ENCODE measurements around the gene TEN1. TPM values are rescaled to one million over a fixed set of nuclear protein-coding genes. Genes with fewer than 3 reads are reported as not detected.
A peak's percentile ranks its signal among the peaks of the same experiment; 100 is the strongest.

TEN1 gene
- total and polyA plus RNA-seq, 8 donors, result 19.3 to 32.2 (median 27.5) TPM

DNA sequence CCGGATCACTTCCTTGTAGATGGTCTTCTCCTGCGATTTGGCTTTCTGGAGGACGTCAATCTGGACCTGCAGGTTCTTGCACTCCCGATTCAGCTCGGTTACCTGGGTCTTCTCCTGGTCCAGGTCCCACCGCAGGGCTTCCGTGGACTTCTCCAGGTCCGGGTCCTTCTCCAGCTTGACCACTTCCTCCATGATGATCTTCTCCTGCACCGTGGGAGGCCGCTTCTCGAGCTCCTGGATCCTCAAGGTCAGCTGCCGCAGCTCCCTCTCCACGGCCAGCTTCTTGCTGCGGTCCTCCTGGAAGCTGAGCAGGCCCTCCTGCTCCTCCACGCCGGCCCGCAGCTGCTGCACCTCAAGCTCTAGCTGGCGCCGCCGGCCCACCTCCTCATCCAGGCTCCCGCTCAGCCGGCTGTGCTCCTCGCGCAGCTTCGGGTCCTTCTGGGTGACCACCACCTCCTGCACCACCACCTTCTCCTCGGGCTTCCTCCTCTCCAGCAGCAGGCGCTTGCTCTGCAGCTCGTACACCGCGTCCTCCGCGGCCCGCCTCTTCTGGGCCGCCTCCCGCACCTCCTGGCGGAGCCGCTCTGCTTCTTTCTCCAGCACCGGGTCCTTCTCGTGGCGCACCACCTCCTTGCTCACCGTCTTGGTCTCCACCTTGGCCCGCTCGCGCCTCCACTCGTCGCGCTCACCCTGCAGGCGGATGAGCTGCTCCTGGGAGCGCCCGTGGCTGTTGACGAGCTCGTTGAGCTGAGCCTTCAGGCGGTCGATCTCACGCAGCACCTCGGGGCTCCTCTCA lies 29.8 kb downstream of the TEN1 start:
- peak in 1 of 4 donors; percentile 71 for DNase-seq
- Histone ChIP-seq H3K27ac (no peak overlapping the region), H3K9me3 (no peaks in the 10 kb centered on the region), H3K4me3 (no peak overlapping the region), H3K4me1 (peaks cover 0 to 4% of the 10 kb centered on the region in 2 donors), H3K27me3 (no peaks in the 10 kb centered on the region), H3K36me3 (peaks cover 0 to 43% of the 10 kb centered on the region in 2 donors)
- no peak for ATAC-seq
- TF ChIP-seq, protein P1, sequence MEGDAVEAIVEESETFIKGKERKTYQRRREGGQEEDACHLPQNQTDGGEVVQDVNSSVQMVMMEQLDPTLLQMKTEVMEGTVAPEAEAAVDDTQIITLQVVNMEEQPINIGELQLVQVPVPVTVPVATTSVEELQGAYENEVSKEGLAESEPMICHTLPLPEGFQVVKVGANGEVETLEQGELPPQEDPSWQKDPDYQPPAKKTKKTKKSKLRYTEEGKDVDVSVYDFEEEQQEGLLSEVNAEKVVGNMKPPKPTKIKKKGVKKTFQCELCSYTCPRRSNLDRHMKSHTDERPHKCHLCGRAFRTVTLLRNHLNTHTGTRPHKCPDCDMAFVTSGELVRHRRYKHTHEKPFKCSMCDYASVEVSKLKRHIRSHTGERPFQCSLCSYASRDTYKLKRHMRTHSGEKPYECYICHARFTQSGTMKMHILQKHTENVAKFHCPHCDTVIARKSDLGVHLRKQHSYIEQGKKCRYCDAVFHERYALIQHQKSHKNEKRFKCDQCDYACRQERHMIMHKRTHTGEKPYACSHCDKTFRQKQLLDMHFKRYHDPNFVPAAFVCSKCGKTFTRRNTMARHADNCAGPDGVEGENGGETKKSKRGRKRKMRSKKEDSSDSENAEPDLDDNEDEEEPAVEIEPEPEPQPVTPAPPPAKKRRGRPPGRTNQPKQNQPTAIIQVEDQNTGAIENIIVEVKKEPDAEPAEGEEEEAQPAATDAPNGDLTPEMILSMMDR (IDR thresholded peaks at IDR 0.05), result no peak
- intact Hi-C loops (cut with DNase I), result no loop called here

DNA sequence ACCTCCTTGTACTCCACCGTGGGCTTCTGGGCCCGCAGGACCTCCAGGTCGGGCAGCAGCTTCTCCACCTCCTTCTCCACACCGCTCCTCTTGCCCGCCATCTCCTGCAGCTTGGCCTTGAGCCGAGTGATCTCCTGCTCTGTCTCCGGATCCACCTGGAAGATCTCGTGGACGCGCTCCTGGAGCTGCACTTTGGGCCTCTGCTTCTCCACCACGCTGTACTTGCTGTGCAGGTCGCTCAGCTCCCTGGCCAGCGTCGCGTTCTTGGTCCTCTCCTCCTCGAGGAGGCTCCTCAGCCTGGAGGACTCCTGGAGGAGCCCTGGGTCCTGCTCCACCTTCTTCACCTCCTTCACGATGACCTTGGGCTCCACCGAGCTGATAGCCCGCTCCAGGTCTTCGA lies 30.4 kb downstream of the TEN1 start:
- H3K27ac ChIP-seq, result no peak overlapping the region
- TF ChIP-seq, protein P1 (IDR thresholded peaks at IDR 0.05), result no peak
- no peak overlapping the region for H3K4me3 ChIP-seq
- peaks cover 0 to 6% of the 10 kb centered on the region in 2 donors for H3K4me1 ChIP-seq
- no peaks in the 10 kb centered on the region for H3K9me3 ChIP-seq
- peaks cover 0 to 40% of the 10 kb centered on the region in 2 donors for H3K36me3 ChIP-seq
- H3K27me3 ChIP-seq, result no peaks in the 10 kb centered on the region
- ATAC-seq (no peak), DNase-seq (no peak)
- intact Hi-C loops (cut with DNase I), result no loop called here

DNA sequence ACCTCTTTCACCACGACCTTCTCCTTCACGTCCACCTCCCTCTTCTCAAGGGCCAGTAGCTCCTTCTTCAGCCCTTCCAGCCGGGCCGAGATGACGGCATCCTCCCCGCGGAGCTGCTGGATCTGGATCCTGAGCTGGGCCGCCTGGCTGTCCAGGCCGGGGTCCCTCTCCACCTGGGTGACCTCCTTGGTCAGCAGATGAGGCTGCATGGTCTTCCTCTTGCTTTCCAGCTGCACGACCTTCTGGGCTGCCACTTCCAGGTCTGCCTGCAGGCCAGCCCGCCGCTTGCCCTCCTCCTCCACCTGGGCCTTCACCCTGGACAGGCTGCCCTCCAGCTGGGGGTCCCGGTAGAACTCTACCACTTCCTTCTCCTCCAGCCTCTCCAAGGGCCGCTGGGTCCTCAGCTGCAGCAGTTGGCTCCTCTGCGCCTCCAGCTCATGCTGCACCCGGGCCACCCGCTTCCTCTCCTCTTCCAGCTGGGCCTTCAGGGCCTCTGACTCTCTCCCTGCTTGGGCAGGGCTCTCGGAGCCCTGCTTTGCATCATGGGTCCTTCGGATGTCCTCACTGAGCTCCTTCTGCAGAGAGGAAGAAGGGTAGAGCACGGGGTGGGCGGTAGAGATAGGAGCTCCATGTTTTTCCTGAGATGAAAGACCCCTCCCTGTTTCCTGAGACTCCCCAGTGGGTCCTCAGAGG lies 31.1 kb downstream of the TEN1 start:
- H3K27me3 ChIP-seq, result no peaks in the 10 kb centered on the region
- no peaks in the 10 kb centered on the region for H3K9me3 ChIP-seq
- intact Hi-C loops (cut with DNase I), result no loop called here
- TF ChIP-seq, protein P1 (IDR thresholded peaks at IDR 0.05), result no peak
- H3K27ac ChIP-seq, result no peak overlapping the region
- no peak for DNase-seq
- peaks cover 0 to 6% of the 10 kb centered on the region in 2 donors for H3K4me1 ChIP-seq
- H3K36me3 ChIP-seq, result peaks cover 0 to 39% of the 10 kb centered on the region in 2 donors
- no peak for ATAC-seq
- H3K4me3 ChIP-seq, result no peak overlapping the region

DNA sequence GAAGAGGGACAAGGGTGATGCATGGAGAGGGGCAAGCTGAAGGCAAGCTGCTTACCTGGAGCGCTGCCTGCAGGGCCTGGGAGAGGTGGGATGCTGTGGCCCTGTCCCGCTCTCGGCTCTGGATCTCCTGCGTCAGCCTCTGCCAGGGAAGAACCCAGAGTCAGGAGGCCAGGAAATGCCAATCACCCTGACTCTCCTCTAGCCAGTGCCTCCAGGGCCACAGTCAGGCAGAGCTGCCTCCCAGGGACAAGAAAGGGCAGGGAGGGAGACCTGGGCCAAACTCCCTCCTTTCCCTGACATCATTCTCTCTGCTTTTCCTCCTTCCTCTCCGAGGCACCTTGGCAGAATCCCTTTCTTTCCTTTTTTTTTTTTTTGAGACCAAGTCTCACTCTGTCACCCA lies 32.9 kb downstream of the TEN1 start:
- intact Hi-C loops (cut with DNase I), result no loop called here
- no peak overlapping the region for H3K27ac ChIP-seq
- peaks cover 0 to 32% of the 10 kb centered on the region in 2 donors for H3K36me3 ChIP-seq
- DNase-seq (no peak), ATAC-seq (no peak)
- no peaks in the 10 kb centered on the region for H3K27me3 ChIP-seq
- TF ChIP-seq, protein P1 (IDR thresholded peaks at IDR 0.05), result no peak
- H3K4me3 ChIP-seq, result no peak overlapping the region
- H3K9me3 ChIP-seq, result no peaks in the 10 kb centered on the region
- H3K4me1 ChIP-seq, result peaks cover 0 to 3% of the 10 kb centered on the region in 2 donors

DNA sequence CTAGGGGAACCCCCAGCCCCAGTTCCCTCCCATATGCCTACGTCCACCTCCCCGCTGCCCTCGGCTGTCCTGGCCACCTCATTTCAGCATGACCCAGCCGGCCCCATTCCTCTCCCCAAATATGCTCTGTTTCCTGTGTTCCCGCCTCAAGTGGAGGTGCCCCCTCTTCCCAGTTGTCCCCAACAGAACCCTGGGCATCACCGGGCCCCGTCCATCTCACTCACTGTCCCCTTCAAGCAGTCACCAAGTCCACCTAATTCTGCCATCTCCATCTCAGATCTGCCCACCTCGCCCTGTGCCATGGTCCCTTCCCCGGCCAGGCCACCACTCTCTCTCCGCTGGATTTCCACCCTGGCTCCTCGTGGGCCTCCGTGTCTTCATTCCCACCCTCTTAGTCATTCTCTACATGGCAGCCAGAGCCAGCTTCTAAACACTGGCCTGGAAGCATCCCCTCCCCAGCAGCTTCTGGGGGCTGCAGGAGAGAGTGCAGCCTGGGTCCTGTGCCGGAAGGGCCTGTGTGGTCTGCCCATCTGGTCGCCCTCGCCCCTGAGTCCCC lies 34.4 kb downstream of the TEN1 start:
- DNase-seq (no peak), ATAC-seq (no peak)
- H3K27me3 ChIP-seq, result no peaks in the 10 kb centered on the region
- H3K9me3 ChIP-seq, result no peaks in the 10 kb centered on the region
- TF ChIP-seq, protein P1 (IDR thresholded peaks at IDR 0.05), result no peak
- H3K36me3 ChIP-seq, result peaks cover 0 to 30% of the 10 kb centered on the region in 2 donors
- no peak overlapping the region for H3K4me3 ChIP-seq
- H3K4me1 ChIP-seq, result peaks cover 0 to 3% of the 10 kb centered on the region in 2 donors
- no peak overlapping the region for H3K27ac ChIP-seq
- intact Hi-C loops (cut with DNase I), result no loop called here
